Cerebellar cortex (tissue), 1 donor: Measurements from ENCODE around the gene C3orf18.
"Not testable (repeated sequence)": the region's sequence is repeated elsewhere in the genome, so short reads cannot be mapped to it uniquely, and the experiment has no call there.

Experiments used
- DNase-seq: peaks from one replicate; pipeline ENCODE4 v3.0.0-alpha.2; 2015; ENCODE audit warnings: low spot score

Gene C3orf18

GRCh38 chr3:50523279-50523811 is 44.2 kb downstream of the C3orf18 start:
- no peak for DNase-seq

GRCh38 chr3:50521572-50521971 is 46.0 kb downstream of the C3orf18 start:
- DNase-seq, result no peak

GRCh38 chr3:50520849-50521248 is 46.7 kb downstream of the C3orf18 start:
- DNase-seq, result no peak

- peak; percentile 82 for DNase-seq
Observed at GRCh38 chr3:50519471-50520089, 48.0 kb downstream of the C3orf18 start.

GRCh38 chr3:50518436-50518835 is 49.1 kb downstream of the C3orf18 start:
- peak; percentile 64 for DNase-seq

- DNase-seq, result no peak
Observed at GRCh38 chr3:50517721-50518206, 49.8 kb downstream of the C3orf18 start.

GRCh38 chr3:50516440-50516871 is 51.1 kb downstream of the C3orf18 start:
- no peak for DNase-seq

- DNase-seq, result no peak
Observed at GRCh38 chr3:50515565-50516439, 51.7 kb downstream of the C3orf18 start.

- DNase-seq, result not testable (repeated sequence)
Observed at GRCh38 chr3:50512908-50513307, 54.6 kb downstream of the C3orf18 start.

GRCh38 chr3:50512131-50512530 is 55.4 kb downstream of the C3orf18 start:
- DNase-seq, result no peak

GRCh38 chr3:50510325-50510724 is 57.2 kb downstream of the C3orf18 start:
- no peak for DNase-seq

- no peak for DNase-seq
Observed at GRCh38 chr3:50509715-50510114, 57.8 kb downstream of the C3orf18 start.

- DNase-seq, result no peak
Observed at GRCh38 chr3:50508821-50509220, 58.7 kb downstream of the C3orf18 start.
